Common myeloid progenitor, CD34-positive (primary cell): ENCODE measurements around the gene NCBP3.
A peak's percentile ranks its signal among the peaks of the same experiment; 100 is the strongest.
"Not testable (repeated sequence)": the region's sequence is repeated elsewhere in the genome, so short reads cannot be mapped to it uniquely, and the experiment has no call there.

Source experiments
- CTCF ChIA-PET: fragments of 350-600 bp; sonication (Branson Sonifier 250); formaldehyde crosslinking; loops from one replicate; lab custom pipeline; 2021; ENCODE audit warnings: antibody characterized with exemption; lab: Charles Lee
- POLR2A ChIA-PET: fragments of 350-600 bp; sonication (Branson Sonifier 250); formaldehyde crosslinking; loops from one replicate; lab custom pipeline; 2021; ENCODE audit warnings: antibody characterized with exemption; lab: Charles Lee
- DNase-seq, 3 donors: peaks; one replicate each; pipeline versions ENCODE4 v3.0.0 to v3.0.0-alpha.2; 2013
- H3K27ac ChIP-seq, 2 experiments: 1 replicate in 1 of 2; 2 replicates in 1 of 2; pipeline ENCODE4 v1.7.0; 2013; ENCODE audit warnings: inconsistent platforms in 2 of 2, low read length in 2 of 2, mild to moderate bottlenecking in 2 of 2, low read depth in 1 of 2, moderate library complexity in 1 of 2; ENCODE audit not compliant: severe bottlenecking in 2 of 2, insufficient read depth in 1 of 2, poor library complexity in 1 of 2
- H3K27me3 ChIP-seq, 5 experiments: replicated peaks in 2 of 5; 1 replicate in 3 of 5; 2 replicates in 2 of 5; pipeline versions ENCODE4 v1.6.1 to v1.7.0; 2013; ENCODE audit warnings: low read length in 4 of 5, mild to moderate bottlenecking in 2 of 5, moderate library complexity in 2 of 5, inconsistent platforms in 1 of 5; ENCODE audit not compliant: insufficient read depth in 5 of 5, control insufficient read depth in 4 of 5
- H3K36me3 ChIP-seq, 4 experiments: 1 replicate in 2 of 4; 2 replicates in 2 of 4; pipeline versions ENCODE4 v1.6.1 to v1.7.0; 2013; ENCODE audit warnings: low read length in 3 of 4, control low read depth in 1 of 4, mild to moderate bottlenecking in 1 of 4; ENCODE audit not compliant: control insufficient read depth in 4 of 4, insufficient read depth in 4 of 4
- H3K4me1 ChIP-seq, 4 experiments: 1 replicate in 3 of 4; 2 replicates in 1 of 4; pipeline versions ENCODE4 v1.6.1 to v1.7.1; 2013; ENCODE audit warnings: low read length in 3 of 4, mild to moderate bottlenecking in 3 of 4, control low read depth in 1 of 4, inconsistent platforms in 1 of 4, moderate library complexity in 1 of 4; ENCODE audit not compliant: control insufficient read depth in 4 of 4, insufficient read depth in 4 of 4; ENCODE audit errors: control extremely low read depth in 1 of 4
- H3K4me3 ChIP-seq, 7 experiments: 1 replicate in 4 of 7; 2 replicates in 3 of 7; pipeline versions ENCODE4 v1.5.1 to v1.7.0; 2013; ENCODE audit warnings: mild to moderate bottlenecking in 7 of 7, low read length in 6 of 7, moderate library complexity in 6 of 7, inconsistent platforms in 2 of 7, low read depth in 2 of 7, control low read depth in 1 of 7; ENCODE audit not compliant: insufficient read depth in 4 of 7, control insufficient read depth in 1 of 7; ENCODE audit errors: extremely low read depth in 1 of 7
- H3K9me3 ChIP-seq, 5 experiments: 1 replicate in 4 of 5; 2 replicates in 1 of 5; pipeline versions ENCODE4 v1.6.1 to v1.7.1; 2013; ENCODE audit warnings: low read length in 4 of 5, mild to moderate bottlenecking in 2 of 5, inconsistent platforms in 1 of 5, low read depth in 1 of 5, moderate library complexity in 1 of 5; ENCODE audit not compliant: control insufficient read depth in 4 of 5, insufficient read depth in 2 of 5; ENCODE audit errors: control extremely low read depth in 1 of 5
- WGBS: methylation state at CpG from one replicate; pipeline ENCODE4 v1.1.5; 2013; ENCODE audit not compliant: insufficient coverage; 5-methylcytosine and 5-hydroxymethylcytosine counted together

Gene NCBP3

GRCh38 chr17:3796110-3796821, 49.8 kb downstream of the NCBP3 start:
- H3K4me3 ChIP-seq: no peak overlapping the region
- ChIA-PET CTCF (interaction anchor here (1.1 to 3.5 kb wide), 2 partner anchors 32 to 59 kb away, joined by 3 to 10 read pairs; no protein-coding TSS in a partner anchor), POLR2A (interaction anchor here (0.6 kb wide), 2 partner anchors 15 to 46 kb away, joined by 5 read pairs; no protein-coding TSS in a partner anchor)
- no peaks in the 10 kb centered on the region for H3K36me3 ChIP-seq
- DNase-seq: peak; percentile 46 to 88 (median 87)
- no peaks in the 10 kb centered on the region for H3K9me3 ChIP-seq
- whole genome bisulfite sequencing: 68% methylated on average over 13 of the region's 17 CpGs
- H3K27me3 ChIP-seq: no peaks in the 10 kb centered on the region
- H3K4me1 ChIP-seq: peaks cover 0 to 37% (median 22%) of the 10 kb centered on the region in 4 experiments
- no peak overlapping the region for H3K27ac ChIP-seq

GRCh38 chr17:3795390-3796102, 50.5 kb downstream of the NCBP3 start:
- no peaks in the 10 kb centered on the region for H3K36me3 ChIP-seq
- CTCF ChIA-PET: interaction anchor here (3.5 kb wide), 1 partner anchor 58 kb away, joined by 10 read pairs; no protein-coding TSS in a partner anchor
- WGBS: 92% methylated on average over 20 of the region's 31 CpGs
- DNase-seq: no peak
- no peak overlapping the region for H3K27ac ChIP-seq
- H3K9me3 ChIP-seq: no peaks in the 10 kb centered on the region
- H3K27me3 ChIP-seq: no peaks in the 10 kb centered on the region
- POLR2A ChIA-PET: interaction anchor here (0.6 kb wide), 1 partner anchor 15 kb away, joined by 5 read pairs; no protein-coding TSS in a partner anchor
- H3K4me1 ChIP-seq: peaks cover 0 to 38% (median 22%) of the 10 kb centered on the region in 4 experiments
- no peak overlapping the region for H3K4me3 ChIP-seq

- no peaks in the 10 kb centered on the region for H3K9me3 ChIP-seq
- H3K27ac ChIP-seq: no peak overlapping the region
- POLR2A ChIA-PET: no interaction called here
- H3K4me1 ChIP-seq: peaks cover 0 to 38% (median 20%) of the 10 kb centered on the region in 4 experiments
- CTCF ChIA-PET: interaction anchor here (3.5 kb wide), 1 partner anchor 58 kb away, joined by 10 read pairs; no protein-coding TSS in a partner anchor
- no peak for DNase-seq
- H3K36me3 ChIP-seq: no peaks in the 10 kb centered on the region
- no peaks in the 10 kb centered on the region for H3K27me3 ChIP-seq
- 90% methylated on average over 26 of the region's 26 CpGs for WGBS
- H3K4me3 ChIP-seq: no peak overlapping the region
Observed at GRCh38 chr17:3794557-3795389, 51.3 kb downstream of the NCBP3 start.

- H3K4me1 ChIP-seq: peaks cover 0 to 33% (median 14%) of the 10 kb centered on the region in 4 experiments
- WGBS: 98% methylated on average over 8 of the region's 9 CpGs
- CTCF ChIA-PET, POLR2A ChIA-PET, DNase-seq, H3K27me3 ChIP-seq, H3K27ac ChIP-seq, H3K4me3 ChIP-seq, H3K9me3 ChIP-seq, H3K36me3 ChIP-seq: not testable (repeated sequence)
Observed at GRCh38 chr17:3794152-3794551, 51.9 kb downstream of the NCBP3 start.

- DNase-seq, H3K27me3 ChIP-seq, POLR2A ChIA-PET, H3K27ac ChIP-seq, H3K36me3 ChIP-seq, CTCF ChIA-PET, H3K9me3 ChIP-seq, H3K4me3 ChIP-seq: not testable (repeated sequence)
- peaks cover 0 to 30% (median 11%) of the 10 kb centered on the region in 4 experiments for H3K4me1 ChIP-seq
- WGBS: 99% methylated on average over 7 of the region's 7 CpGs
Observed at GRCh38 chr17:3793258-3793657, 52.8 kb downstream of the NCBP3 start.

- H3K4me3 ChIP-seq: no peak overlapping the region
- CTCF ChIA-PET: interaction anchor here (1.0 kb wide), 1 partner anchor 55 kb away, joined by 3 read pairs; no protein-coding TSS in a partner anchor
- H3K27me3 ChIP-seq: no peaks in the 10 kb centered on the region
- no peaks in the 10 kb centered on the region for H3K9me3 ChIP-seq
- no peaks in the 10 kb centered on the region for H3K36me3 ChIP-seq
- POLR2A ChIA-PET: no interaction called here
- peaks cover 0 to 33% (median 13%) of the 10 kb centered on the region in 4 experiments for H3K4me1 ChIP-seq
- WGBS: 90% methylated on average over 3 of the region's 6 CpGs
- no peak for DNase-seq
- no peak overlapping the region for H3K27ac ChIP-seq
Observed at GRCh38 chr17:3792481-3792880, 53.6 kb downstream of the NCBP3 start.
